GM19397 (cell line): Measurements from ENCODE around the gene KCNA5.

Source experiments
- ATAC-seq: cut with Tn5 transposase; IDR thresholded peaks from one replicate; pipeline ENCODE4 v1.9.1; 2021; ENCODE audit warnings: mild to moderate bottlenecking, moderate library complexity; ENCODE audit not compliant: unreplicated experiment

Gene KCNA5

GRCh38 chr12:5059358-5059757 is 15.7 kb downstream of the KCNA5 start:
- no peak for ATAC-seq

GRCh38 chr12:5060958-5061357 is 17.3 kb downstream of the KCNA5 start:
- ATAC-seq, result no peak

- ATAC-seq, result no peak
Measured at GRCh38 chr12:5063149-5063548, 19.5 kb downstream of the KCNA5 start.

GRCh38 chr12:5064913-5065490 is 21.3 kb downstream of the KCNA5 start:
- ATAC-seq, result no peak

- ATAC-seq, result no peak
Measured at GRCh38 chr12:5066251-5066650, 22.6 kb downstream of the KCNA5 start.

GRCh38 chr12:5068126-5068525 is 24.4 kb downstream of the KCNA5 start:
- no peak for ATAC-seq

- ATAC-seq, result no peak
Measured at GRCh38 chr12:5068619-5069018, 24.9 kb downstream of the KCNA5 start.

GRCh38 chr12:5070090-5070489 is 26.4 kb downstream of the KCNA5 start:
- ATAC-seq, result no peak

- no peak for ATAC-seq
Measured at GRCh38 chr12:5071496-5071895, 27.8 kb downstream of the KCNA5 start.

- ATAC-seq, result no peak
Measured at GRCh38 chr12:5072311-5072710, 28.6 kb downstream of the KCNA5 start.

- ATAC-seq, result no peak
Measured at GRCh38 chr12:5073054-5073453, 29.4 kb downstream of the KCNA5 start.

GRCh38 chr12:5073853-5074252 is 30.2 kb downstream of the KCNA5 start:
- ATAC-seq, result no peak

- ATAC-seq, result no peak
Measured at GRCh38 chr12:5076761-5077160, 33.1 kb downstream of the KCNA5 start.

- no peak for ATAC-seq
Measured at GRCh38 chr12:5078423-5078822, 34.7 kb downstream of the KCNA5 start.

- no peak for ATAC-seq
Measured at GRCh38 chr12:5081016-5081415, 37.3 kb downstream of the KCNA5 start.

- no peak for ATAC-seq
Measured at GRCh38 chr12:5083955-5084849, 40.5 kb downstream of the KCNA5 start.

GRCh38 chr12:5085896-5086295 is 42.2 kb downstream of the KCNA5 start:
- no peak for ATAC-seq

GRCh38 chr12:5087831-5088554 is 44.3 kb downstream of the KCNA5 start:
- no peak for ATAC-seq

GRCh38 chr12:5088586-5089264 is 45.0 kb downstream of the KCNA5 start:
- no peak for ATAC-seq

- ATAC-seq, result no peak
Measured at GRCh38 chr12:5094551-5094950, 50.9 kb downstream of the KCNA5 start.

- no peak for ATAC-seq
Measured at GRCh38 chr12:5094986-5095385, 51.3 kb downstream of the KCNA5 start.
